Left colon (tissue), 2 donors: Measurements from ENCODE around the gene IL1F10. TPM values are rescaled to one million over a fixed set of nuclear protein-coding genes. Genes with fewer than 3 reads are reported as not detected.

ENCODE experiments used
- ATAC-seq: fragments of 200-7000 bp; cut with Tn5 transposase; one replicate; pipeline ENCODE4 v1.9.1; 2020; ENCODE audit warnings: mild to moderate bottlenecking, moderate library complexity
- DNase-seq, 2 donors: peaks; one replicate each; pipeline ENCODE4 v3.0.0-alpha.2; 2020
- intact Hi-C, 2 donors: fragments of 100-400 bp; cut with DNase I in 1 of 2; cut with micrococcal nuclease in 1 of 2; formaldehyde crosslinking; loops; one replicate each; pipeline versions ENCODE4 v1.11.2 to v1.14.0; 2022; cut with DNase I, micrococcal nuclease
- total RNA-seq, 2 donors: library from RNA; stranded (reverse); fragmentation: NEBNext Ultra II Directional; extraction: Animal tissue kit (Norgen Biotek cat#: 25700); gene quantifications; one replicate each; pipeline ENCODE4 v1.2.1, GENCODE V29; 2021
- donor health status: DM: no; HTN: no; CAD: no.
- donor health status: DM: yes; HTN: yes; CAD: no.

IL1F10 gene
- total RNA-seq, 2 donors from 2014 or later = not detected

DNA sequence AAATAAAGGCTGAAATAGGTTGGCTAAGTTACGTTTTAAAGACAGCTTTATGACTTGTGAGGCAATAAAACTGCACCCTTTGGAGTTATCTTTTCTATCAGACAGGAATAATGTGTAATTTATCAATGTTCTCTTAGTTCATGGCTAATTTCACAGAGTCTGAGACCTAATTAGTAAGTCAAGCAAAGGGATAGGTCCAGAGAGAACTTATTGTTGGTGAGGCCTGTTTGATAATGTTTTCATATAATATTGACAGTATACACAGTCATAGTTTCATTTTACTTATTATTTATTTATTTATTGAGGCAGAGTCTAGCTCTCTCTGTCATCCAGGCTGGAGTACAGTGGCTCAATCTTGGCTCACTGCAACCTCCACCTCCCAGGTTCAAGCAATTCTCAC is 10.7 kb upstream of the IL1F10 start:
- intact Hi-C loops = no loop called here
- DNase-seq = no peak
- ATAC-seq = peak; percentile 29

- intact Hi-C loops = no loop called here
- ATAC-seq = no peak
Observed at GRCh38 chr2:113058411-113058994, 9.3 kb upstream of the IL1F10 start.

GRCh38 chr2:113058998-113059960 is 8.5 kb upstream of the IL1F10 start, which contains the start of gene IL36RN:
TSS of gene IL36RN (plus strand) at chr2:113059198. CDS start at chr2:113059439, 241 bp downstream.
- ATAC-seq (no peak), DNase-seq (no peak)
- intact Hi-C loops = no loop called here

More at GRCh38 chr2:113058411-113058994, 9.3 kb upstream of the IL1F10 start:
- no peak for DNase-seq

DNA sequence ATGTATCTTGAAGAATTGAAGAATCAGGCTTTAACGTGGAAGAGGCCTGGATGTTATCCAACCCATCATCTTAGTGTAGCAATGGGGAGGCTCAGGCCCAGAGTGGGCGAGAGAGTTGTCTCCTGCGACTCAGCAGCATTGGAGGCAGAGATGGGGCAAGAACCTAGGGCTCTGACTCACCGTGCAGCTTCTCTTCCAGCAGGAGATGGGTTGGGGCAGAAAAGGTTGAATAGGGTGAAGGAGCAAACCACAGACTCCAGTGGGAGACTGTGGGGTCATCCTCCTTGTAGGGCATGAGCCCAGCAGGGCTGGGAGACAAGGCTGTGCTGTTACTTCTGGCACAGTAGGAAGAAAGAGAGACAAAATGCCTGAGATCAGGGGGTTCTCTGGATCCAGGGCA is 7.4 kb upstream of the IL1F10 start:
- ATAC-seq (no peak), DNase-seq (no peak)
- intact Hi-C loops = no loop called here

- ATAC-seq = no peak
- intact Hi-C loops = no loop called here
- DNase-seq = no peak
Observed at GRCh38 chr2:113060796-113061195, 7.0 kb upstream of the IL1F10 start.

- no peak for ATAC-seq
- DNase-seq = no peak
- intact Hi-C loops = no loop called here
Observed at GRCh38 chr2:113061241-113061640, 6.5 kb upstream of the IL1F10 start.

- ATAC-seq (no peak), DNase-seq (no peak)
- intact Hi-C loops = no loop called here
Observed at GRCh38 chr2:113061896-113062770, 5.6 kb upstream of the IL1F10 start.

DNA sequence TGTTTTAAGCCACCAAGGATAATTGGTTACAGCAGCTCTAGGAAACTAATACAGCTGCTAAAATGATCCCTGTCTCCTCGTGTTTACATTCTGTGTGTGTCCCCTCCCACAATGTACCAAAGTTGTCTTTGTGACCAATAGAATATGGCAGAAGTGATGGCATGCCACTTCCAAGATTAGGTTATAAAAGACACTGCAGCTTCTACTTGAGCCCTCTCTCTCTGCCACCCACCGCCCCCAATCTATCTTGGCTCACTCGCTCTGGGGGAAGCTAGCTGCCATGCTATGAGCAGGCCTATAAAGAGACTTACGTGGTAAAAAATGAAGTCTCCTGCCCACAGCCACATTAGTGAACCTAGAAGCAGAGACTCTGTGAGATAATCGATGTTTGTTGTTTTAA is 3.5 kb upstream of the IL1F10 start:
- intact Hi-C loops = no loop called here
- no peak for ATAC-seq
- DNase-seq = no peak

GRCh38 chr2:113064898-113065297 is 2.9 kb upstream of the IL1F10 start:
- intact Hi-C loops = no loop called here
- DNase-seq (no peak), ATAC-seq (no peak)

- intact Hi-C loops = no loop called here
- DNase-seq (no peak), ATAC-seq (no peak)
Observed at GRCh38 chr2:113068249-113068648, 479 bp downstream of the IL1F10 start.

- DNase-seq (no peak), ATAC-seq (no peak)
- intact Hi-C loops = no loop called here
Observed at GRCh38 chr2:113068706-113069485, 1.1 kb downstream of the IL1F10 start.

- intact Hi-C loops = no loop called here
- no peak for DNase-seq
- ATAC-seq = no peak
Observed at GRCh38 chr2:113069676-113070605, 2.2 kb downstream of the IL1F10 start.

DNA sequence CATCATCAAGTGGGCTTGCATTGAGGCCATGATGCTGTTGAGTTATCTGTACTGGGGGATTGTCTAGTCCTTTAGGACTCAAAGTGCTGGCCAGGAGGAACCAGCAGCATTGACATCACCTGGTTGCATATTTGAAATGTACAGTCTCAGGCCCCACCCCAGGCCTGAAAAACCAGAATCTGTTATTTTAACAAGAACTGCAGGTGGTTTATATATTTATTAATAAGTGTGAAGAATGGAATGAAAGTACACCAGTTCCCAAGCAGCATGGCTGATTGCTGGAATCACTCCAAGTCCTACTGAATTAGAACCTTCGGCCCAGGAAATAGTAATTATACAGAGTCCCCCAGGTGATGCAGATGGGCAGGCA is 2.8 kb downstream of the IL1F10 start:
- ATAC-seq (no peak), DNase-seq (no peak)
- intact Hi-C loops = no loop called here

DNA sequence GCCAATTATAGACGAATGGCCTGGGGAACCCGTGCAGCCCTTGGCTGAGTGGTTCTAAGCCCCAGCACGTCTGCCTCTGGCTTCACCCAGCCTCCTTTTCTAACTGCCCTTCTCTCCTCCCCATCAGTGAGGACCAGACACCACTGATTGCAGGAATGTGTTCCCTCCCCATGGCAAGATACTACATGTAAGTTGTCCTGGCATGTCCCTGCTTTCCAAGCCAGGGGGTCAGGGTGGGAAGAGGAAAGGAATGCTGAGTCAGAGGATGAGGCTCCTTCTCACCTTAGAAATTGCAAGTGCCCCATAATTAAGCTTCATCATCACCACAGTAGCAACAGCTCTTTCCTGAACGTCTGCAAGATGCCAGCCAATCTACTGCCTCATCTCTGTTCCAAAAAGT is 4.8 kb downstream of the IL1F10 start:
- ATAC-seq = no peak
- DNase-seq = no peak
- intact Hi-C loops = no loop called here

- DNase-seq = no peak
- intact Hi-C loops = no loop called here
- peak; percentile 32 for ATAC-seq
Observed at GRCh38 chr2:113073325-113073834, 5.6 kb downstream of the IL1F10 start.

- DNase-seq (no peak), ATAC-seq (peak; percentile 20)
- intact Hi-C loops = no loop called here
Observed at GRCh38 chr2:113075030-113075429, 7.3 kb downstream of the IL1F10 start.

GRCh38 chr2:113075600-113075999 is 7.8 kb downstream of the IL1F10 start:
- ATAC-seq (peak; percentile 65), DNase-seq (no peak)
- intact Hi-C loops = no loop called here
